Measurements from ENCODE around the gene LIMS2.

DNA sequence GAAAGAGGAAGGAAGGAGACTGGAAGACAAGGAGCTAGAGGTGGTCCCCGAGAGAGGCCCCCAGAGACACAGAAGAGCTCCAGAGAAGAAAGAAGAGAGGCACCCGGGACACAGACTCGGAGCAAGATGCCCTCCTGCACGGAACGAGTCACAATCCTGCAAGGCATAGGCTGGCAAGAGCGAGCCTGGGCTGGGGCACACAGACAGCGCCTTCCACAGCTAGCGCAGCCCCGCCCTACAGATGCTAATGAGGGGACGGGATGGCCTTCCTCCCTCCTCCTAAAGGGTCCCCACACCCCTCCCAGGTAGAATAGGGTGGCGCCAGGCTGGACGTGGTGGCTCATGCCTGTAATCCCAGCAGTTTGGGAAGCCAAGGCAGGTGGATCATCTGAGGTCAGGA lies 49.2 kb downstream of the LIMS2 start:
- TF ChIP-seq, protein P1, sequence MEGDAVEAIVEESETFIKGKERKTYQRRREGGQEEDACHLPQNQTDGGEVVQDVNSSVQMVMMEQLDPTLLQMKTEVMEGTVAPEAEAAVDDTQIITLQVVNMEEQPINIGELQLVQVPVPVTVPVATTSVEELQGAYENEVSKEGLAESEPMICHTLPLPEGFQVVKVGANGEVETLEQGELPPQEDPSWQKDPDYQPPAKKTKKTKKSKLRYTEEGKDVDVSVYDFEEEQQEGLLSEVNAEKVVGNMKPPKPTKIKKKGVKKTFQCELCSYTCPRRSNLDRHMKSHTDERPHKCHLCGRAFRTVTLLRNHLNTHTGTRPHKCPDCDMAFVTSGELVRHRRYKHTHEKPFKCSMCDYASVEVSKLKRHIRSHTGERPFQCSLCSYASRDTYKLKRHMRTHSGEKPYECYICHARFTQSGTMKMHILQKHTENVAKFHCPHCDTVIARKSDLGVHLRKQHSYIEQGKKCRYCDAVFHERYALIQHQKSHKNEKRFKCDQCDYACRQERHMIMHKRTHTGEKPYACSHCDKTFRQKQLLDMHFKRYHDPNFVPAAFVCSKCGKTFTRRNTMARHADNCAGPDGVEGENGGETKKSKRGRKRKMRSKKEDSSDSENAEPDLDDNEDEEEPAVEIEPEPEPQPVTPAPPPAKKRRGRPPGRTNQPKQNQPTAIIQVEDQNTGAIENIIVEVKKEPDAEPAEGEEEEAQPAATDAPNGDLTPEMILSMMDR (IDR thresholded peaks at IDR 0.05; ENCODE audit: low read depth, low read length): no peak
- TF ChIP-seq EZH2phosphoT487 (IDR thresholded peaks at IDR 0.05; ENCODE audit: low read depth): no peak

Data from OCI-LY3 (cell line).